Right atrium auricular region (tissue), 2 donors: Measurements from ENCODE around the gene ANO7. TPM values are rescaled to one million over a fixed set of nuclear protein-coding genes. Genes with fewer than 3 reads are reported as not detected.

Experiments
- DNase-seq: peaks from one replicate; pipeline ENCODE4 v3.0.0-alpha.2; 2019; ENCODE audit warnings: low spot score
- H3K27ac ChIP-seq, 2 donors: fragments of 200-600 bp; sonication (generic); 1 replicate in 1 of 2; 2 replicates in 1 of 2; pipeline ENCODE4 v1.5.1; 2016 to 2019
- H3K27me3 ChIP-seq, 2 donors: fragments of 200-600 bp; sonication (generic); one replicate each; pipeline versions ENCODE4 v1.5.1 to v1.6.0; 2017 to 2019
- H3K36me3 ChIP-seq: fragments of 200-600 bp; sonication (generic); one replicate; pipeline ENCODE4 v1.5.1; 2016
- H3K4me1 ChIP-seq, 2 donors: fragments of 200-600 bp; sonication (generic); one replicate each; pipeline versions ENCODE4 v1.5.1 to v1.6.0; 2017 to 2019
- H3K4me3 ChIP-seq, 2 donors: fragments of 200-600 bp; sonication (generic); 1 replicate in 1 of 2; 2 replicates in 1 of 2; pipeline ENCODE4 v1.5.1; 2017 to 2019; ENCODE audit warnings: mild to moderate bottlenecking in 1 of 2, moderate library complexity in 1 of 2
- H3K9me3 ChIP-seq, 2 donors: fragments of 200-600 bp; sonication (generic); one replicate each; pipeline ENCODE4 v1.5.1; 2019
- CTCF ChIP-seq, 2 donors: fragments of 200-600 bp; sonication (generic); IDR thresholded peaks; one replicate each; pipeline ENCODE4 v1.5.1; 2019; ENCODE audit warnings: antibody characterized with exemption in 2 of 2
- total RNA-seq, 2 donors: library from RNA; depleted of rRNA; stranded (reverse); fragments of >200 nt; gene quantifications; one replicate each; pipeline ENCODE4 v1.1.0, GENCODE V29; 2016

ANO7 gene
- total RNA-seq, 2 donors from 2014 or later: 1.1 to 1.3 TPM

GRCh38 chr2:241224851-241225438 is 36.5 kb downstream of the ANO7 start:
- Histone ChIP-seq H3K27me3 (no peaks in the 10 kb centered on the region), H3K36me3 (peaks cover 28% of the 10 kb centered on the region), H3K9me3 (no peaks in the 10 kb centered on the region), H3K27ac (no peak overlapping the region), H3K4me3 (no peak overlapping the region), H3K4me1 (peaks cover 0 to 48% of the 10 kb centered on the region in 2 donors)
- no peak for TF ChIP-seq CTCF (IDR thresholded peaks at IDR 0.05)
- DNase-seq: no peak

- no peak for DNase-seq
- no peak for TF ChIP-seq CTCF (IDR thresholded peaks at IDR 0.05)
- H3K4me1 ChIP-seq: peaks cover 0 to 48% of the 10 kb centered on the region in 2 donors
- no peaks in the 10 kb centered on the region for H3K27me3 ChIP-seq
- H3K9me3 ChIP-seq: no peaks in the 10 kb centered on the region
- no peak overlapping the region for H3K27ac ChIP-seq
- peaks cover 34% of the 10 kb centered on the region for H3K36me3 ChIP-seq
- H3K4me3 ChIP-seq: no peak overlapping the region
These were observed 37.1 kb downstream of the ANO7 start for GRCh38 chr2:241225545-241225944.

- no peaks in the 10 kb centered on the region for H3K9me3 ChIP-seq
- H3K27me3 ChIP-seq: no peaks in the 10 kb centered on the region
- peaks cover 0 to 48% of the 10 kb centered on the region in 2 donors for H3K4me1 ChIP-seq
- no peak for TF ChIP-seq CTCF (IDR thresholded peaks at IDR 0.05)
- no peak for DNase-seq
- H3K4me3 ChIP-seq: no peak overlapping the region
- peaks cover 39% of the 10 kb centered on the region for H3K36me3 ChIP-seq
- no peak overlapping the region for H3K27ac ChIP-seq
These were observed 37.5 kb downstream of the ANO7 start for GRCh38 chr2:241225983-241226382.

GRCh38 chr2:241226723-241227572 is 38.5 kb downstream of the ANO7 start:
- Histone ChIP-seq H3K36me3 (peaks cover 48% of the 10 kb centered on the region), H3K27ac (peak overlapping the region; percentile 51 to 55), H3K9me3 (no peaks in the 10 kb centered on the region), H3K4me1 (peaks cover 0 to 48% of the 10 kb centered on the region in 2 donors), H3K27me3 (no peaks in the 10 kb centered on the region), H3K4me3 (no peak overlapping the region)
- TF ChIP-seq CTCF (IDR thresholded peaks at IDR 0.05): no peak
- no peak for DNase-seq

- H3K4me3 ChIP-seq: no peak overlapping the region
- H3K27me3 ChIP-seq: no peaks in the 10 kb centered on the region
- no peak for DNase-seq
- no peaks in the 10 kb centered on the region for H3K9me3 ChIP-seq
- peak overlapping the region; percentile 40 to 55 for H3K27ac ChIP-seq
- H3K4me1 ChIP-seq: peaks cover 0 to 48% of the 10 kb centered on the region in 2 donors
- no peak for TF ChIP-seq CTCF (IDR thresholded peaks at IDR 0.05)
- H3K36me3 ChIP-seq: peaks cover 53% of the 10 kb centered on the region
These were observed 39.1 kb downstream of the ANO7 start for GRCh38 chr2:241227594-241227993.
